GM10266 (cell line): ENCODE measurements around the gene MRTFA.

Experiments
- DNase-seq: peaks from one replicate; pipeline ENCODE4 v3.0.0; 2012; ENCODE audit errors: extremely low spot score
- CTCF ChIP-seq: IDR thresholded peaks from 2 replicates; pipeline ENCODE4 v1.5.1; 2012; ENCODE audit warnings: mild to moderate bottlenecking, low read depth; ENCODE audit not compliant: control insufficient read depth, insufficient read depth; ENCODE audit errors: missing control alignments

The MRTFA gene

GRCh38 chr22:40426594-40427333 is 209.8 kb downstream of the MRTFA start:
- DNase-seq, result no peak
- no peak for TF ChIP-seq CTCF

- no peak for DNase-seq
- no peak for TF ChIP-seq CTCF
These were observed 211.4 kb downstream of the MRTFA start for GRCh38 chr22:40425082-40425481.

GRCh38 chr22:40423882-40424640 is 212.5 kb downstream of the MRTFA start:
- TF ChIP-seq CTCF, result no peak
- no peak for DNase-seq

GRCh38 chr22:40423310-40423688 is 213.2 kb downstream of the MRTFA start:
- DNase-seq, result no peak
- no peak for TF ChIP-seq CTCF

- DNase-seq, result no peak
- TF ChIP-seq CTCF, result no peak
These were observed 213.8 kb downstream of the MRTFA start for GRCh38 chr22:40422558-40423309.

GRCh38 chr22:40421941-40422340 is 214.6 kb downstream of the MRTFA start:
- no peak for TF ChIP-seq CTCF
- no peak for DNase-seq

GRCh38 chr22:40421082-40421350 is 215.5 kb downstream of the MRTFA start:
- no peak for DNase-seq
- no peak for TF ChIP-seq CTCF
